Lower leg skin (tissue), 4 donors: ENCODE data around the gene SMAGP. TPM values are rescaled to one million over a fixed set of nuclear protein-coding genes. Genes with fewer than 3 reads are reported as not detected.

Source experiments
- DNase-seq, 2 donors: peaks; one replicate each; pipeline ENCODE4 v3.0.0-alpha.2; 2019; ENCODE audit warnings: low spot score in 2 of 2
- H3K4me3 ChIP-seq: fragments of 200-600 bp; sonication (generic); 2 replicates; pipeline ENCODE4 v1.5.1; 2017; ENCODE audit warnings: mild to moderate bottlenecking, low read depth; ENCODE audit not compliant: poor library complexity, severe bottlenecking
- POLR2A ChIP-seq, 2 donors: fragments of 450-650 bp; IDR thresholded peaks; one replicate each; pipeline ENCODE4 v1.6.1; 2016 to 2017; ENCODE audit warnings: antibody characterized with exemption in 2 of 2, mild to moderate bottlenecking in 1 of 2, moderate library complexity in 1 of 2
- WGBS, 2 donors: methylation state at CpG; one replicate each; pipeline ENCODE4 v1.1.5; 2018; 5-methylcytosine and 5-hydroxymethylcytosine counted together
- intact Hi-C: fragments of 100-400 bp; cut with DNase I; formaldehyde crosslinking; loops from one replicate; pipeline ENCODE4 v1.15.0; 2023; ENCODE audit warnings: low total_unique reads
- total RNA-seq, 4 donors: library from RNA; depleted of rRNA; stranded (reverse); fragments of >200 nt; gene quantifications; one replicate each; pipeline ENCODE4 v1.1.0, GENCODE V29; 2016
- TF ChIP-seq, protein P1 (sequence below), 3 donors: fragments of 450-650 bp; IDR thresholded peaks; one replicate each; pipeline ENCODE4 v1.5.1; 2016; ENCODE audit warnings: antibody characterized with exemption in 3 of 3, mild to moderate bottlenecking in 3 of 3, moderate library complexity in 2 of 3

The SMAGP gene
- total RNA-seq, 4 donors from 2014 or later: 30.0 to 57.2 (median 44.9) TPM

DNA sequence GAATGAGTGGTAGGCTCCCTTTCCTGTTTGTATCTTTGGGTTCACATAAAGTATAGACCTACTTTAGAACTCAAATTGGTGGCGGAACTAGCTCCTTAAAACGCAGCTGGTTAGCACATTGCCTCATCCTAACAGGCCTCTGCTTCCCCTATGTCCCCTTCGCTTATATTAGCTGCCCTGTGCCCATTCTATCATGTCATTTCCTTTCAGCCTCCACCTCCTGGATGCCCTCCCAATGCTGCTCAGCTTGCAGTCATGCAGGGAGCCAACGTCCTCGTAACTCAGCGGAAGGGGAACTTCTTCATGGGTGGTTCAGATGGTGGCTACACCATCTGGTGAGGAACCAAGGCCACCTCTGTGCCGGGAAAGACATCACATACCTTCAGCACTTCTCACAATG, 28.1 kb downstream of the SMAGP start:
- WGBS, 2 donors: 66 to 72% methylated on average over 7 of the region's 7 CpGs
- TF ChIP-seq, protein P1, sequence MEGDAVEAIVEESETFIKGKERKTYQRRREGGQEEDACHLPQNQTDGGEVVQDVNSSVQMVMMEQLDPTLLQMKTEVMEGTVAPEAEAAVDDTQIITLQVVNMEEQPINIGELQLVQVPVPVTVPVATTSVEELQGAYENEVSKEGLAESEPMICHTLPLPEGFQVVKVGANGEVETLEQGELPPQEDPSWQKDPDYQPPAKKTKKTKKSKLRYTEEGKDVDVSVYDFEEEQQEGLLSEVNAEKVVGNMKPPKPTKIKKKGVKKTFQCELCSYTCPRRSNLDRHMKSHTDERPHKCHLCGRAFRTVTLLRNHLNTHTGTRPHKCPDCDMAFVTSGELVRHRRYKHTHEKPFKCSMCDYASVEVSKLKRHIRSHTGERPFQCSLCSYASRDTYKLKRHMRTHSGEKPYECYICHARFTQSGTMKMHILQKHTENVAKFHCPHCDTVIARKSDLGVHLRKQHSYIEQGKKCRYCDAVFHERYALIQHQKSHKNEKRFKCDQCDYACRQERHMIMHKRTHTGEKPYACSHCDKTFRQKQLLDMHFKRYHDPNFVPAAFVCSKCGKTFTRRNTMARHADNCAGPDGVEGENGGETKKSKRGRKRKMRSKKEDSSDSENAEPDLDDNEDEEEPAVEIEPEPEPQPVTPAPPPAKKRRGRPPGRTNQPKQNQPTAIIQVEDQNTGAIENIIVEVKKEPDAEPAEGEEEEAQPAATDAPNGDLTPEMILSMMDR (IDR thresholded peaks at IDR 0.05): no peak
- no peak for TF ChIP-seq POLR2A (IDR thresholded peaks at IDR 0.05)
- H3K4me3 ChIP-seq: no peak overlapping the region
- DNase-seq: no peak
- intact Hi-C loops: no loop called here

DNA sequence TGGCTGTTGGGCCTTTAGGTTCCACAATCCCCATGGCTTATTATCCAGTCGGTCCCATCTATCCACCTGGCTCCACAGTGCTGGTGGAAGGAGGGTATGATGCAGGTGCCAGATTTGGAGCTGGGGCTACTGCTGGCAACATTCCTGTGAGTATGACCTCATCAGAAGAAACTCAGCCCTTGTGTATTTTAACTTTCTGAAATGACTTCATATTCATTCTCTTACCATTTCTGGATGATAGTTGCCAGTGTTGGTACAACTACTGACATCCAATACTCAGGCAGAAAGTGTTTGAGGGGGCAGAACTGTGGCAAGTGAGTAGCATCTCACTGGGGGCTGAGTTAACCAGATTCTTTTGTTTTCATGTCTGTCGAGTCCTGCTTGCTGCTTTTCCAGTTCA, 29.2 kb downstream of the SMAGP start:
- intact Hi-C loops: no loop called here
- WGBS, 2 donors: 53 to 67% methylated on average over 2 of the region's 2 CpGs
- H3K4me3 ChIP-seq: no peak overlapping the region
- DNase-seq: no peak
- TF ChIP-seq, protein P1 (IDR thresholded peaks at IDR 0.05): no peak
- no peak for TF ChIP-seq POLR2A (IDR thresholded peaks at IDR 0.05)

DNA sequence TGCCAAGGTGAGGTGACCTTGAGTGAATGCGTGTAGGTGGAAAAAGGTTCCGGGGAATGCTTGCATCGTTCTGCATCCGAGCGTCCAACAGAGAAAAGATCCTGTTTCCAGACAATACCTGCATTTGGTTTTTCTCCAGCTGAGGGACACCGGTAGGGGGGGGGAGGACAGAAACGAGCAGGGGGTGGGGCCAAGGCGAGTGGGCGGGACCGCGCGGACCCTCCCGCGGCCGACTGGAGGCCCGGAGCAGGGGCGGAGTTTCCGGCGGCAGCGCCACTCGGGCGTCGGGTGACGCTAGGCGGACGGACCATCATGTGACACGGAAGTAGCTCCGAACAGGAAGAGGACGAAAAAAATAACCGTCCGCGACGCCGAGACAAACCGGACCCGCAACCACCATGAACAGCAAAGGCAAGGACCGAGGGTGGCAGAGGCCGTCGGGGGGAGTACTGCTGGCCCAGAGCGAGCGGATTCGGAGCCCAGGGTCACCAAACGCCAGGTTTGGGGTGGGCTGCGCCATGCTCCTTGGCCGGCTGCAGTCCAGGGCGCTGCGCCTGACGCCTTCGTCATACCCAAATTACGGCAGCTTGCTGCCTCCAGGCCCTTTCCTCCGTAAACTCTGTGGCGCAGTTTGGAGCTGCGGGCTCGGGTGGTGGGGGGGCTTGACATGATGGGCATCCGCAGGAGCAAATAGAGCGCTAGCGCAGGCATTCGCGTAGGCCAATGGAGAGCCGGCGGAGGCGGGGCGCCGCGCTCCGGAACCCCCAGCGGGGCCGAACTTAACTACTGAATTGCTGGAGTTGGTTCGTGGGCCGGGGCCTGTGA, 31.5 kb downstream of the SMAGP start, which contains the start of gene DAZAP2:
Gene DAZAP2, plus strand, starts transcription at position 317 of the 825 bp plus-strand sequence. Its CDS starts 82 bp downstream, at position 399.
- TF ChIP-seq, protein P1 (IDR thresholded peaks at IDR 0.05): peak in 1 of 3 donors; percentile 18
- peak in 1 of 2 donors; percentile 96 for TF ChIP-seq POLR2A (IDR thresholded peaks at IDR 0.05)
- peak; percentile 94 to 99 for DNase-seq
- WGBS, 2 donors: 0 to 1% methylated on average over 64 to 69 of the region's 70 CpGs

DNA sequence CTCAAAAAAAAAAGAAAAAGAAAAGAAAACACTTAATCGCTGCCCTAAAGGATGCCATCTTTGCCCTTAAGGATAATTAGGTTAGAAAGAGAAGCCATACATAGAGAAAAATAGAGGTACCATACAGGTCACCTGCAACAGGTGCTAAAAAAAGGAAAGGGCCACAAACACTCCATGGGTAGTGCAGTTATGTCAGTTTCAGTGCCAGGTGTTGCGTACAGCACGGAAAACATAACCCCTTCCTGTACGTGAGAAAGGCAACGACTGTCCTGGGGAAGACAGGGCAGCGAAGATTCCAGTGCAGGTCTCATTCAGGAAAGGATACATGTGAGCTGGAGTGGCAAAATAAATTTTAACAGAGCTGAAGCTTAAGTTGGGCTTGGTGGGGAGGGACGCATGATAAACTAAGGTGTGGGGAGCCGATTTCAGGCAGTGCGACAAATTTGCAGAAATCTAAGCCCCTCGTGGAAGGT, 32.1 kb downstream of the SMAGP start:
- TF ChIP-seq, protein P1 (IDR thresholded peaks at IDR 0.05): no peak
- no peak for TF ChIP-seq POLR2A (IDR thresholded peaks at IDR 0.05)
- intact Hi-C loops: no loop called here
- WGBS, 2 donors: 5 to 7% methylated on average over 10 of the region's 10 CpGs
- H3K4me3 ChIP-seq: peak overlapping the region; percentile 17
- peak; percentile 20 to 86 for DNase-seq

More for the DNA sequence above, 31.5 kb downstream of the SMAGP start, which contains the start of gene DAZAP2:
- intact Hi-C loops: no loop called here
- peak within 1 kb of the TSS; percentile 83 for H3K4me3 ChIP-seq

DNA sequence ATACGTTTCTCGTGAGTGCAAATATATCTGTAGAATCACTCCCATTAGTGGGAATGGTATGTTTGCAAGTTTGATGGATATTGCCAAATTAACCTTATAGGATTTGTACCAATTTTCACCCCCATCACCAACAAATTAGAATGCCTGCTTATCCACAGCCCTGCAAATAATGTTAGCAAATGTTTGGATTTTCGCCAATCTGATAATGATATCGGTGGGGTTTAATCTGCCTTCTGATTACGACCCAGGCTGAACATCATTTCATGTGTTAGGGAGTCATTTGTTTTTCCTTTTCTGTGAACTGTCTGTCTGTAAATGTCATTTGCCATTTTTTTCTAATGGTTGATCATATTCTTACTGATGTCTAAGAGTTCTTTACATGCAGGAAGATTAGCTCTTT, 35.7 kb downstream of the SMAGP start:
- H3K4me3 ChIP-seq: no peak overlapping the region
- no peak for DNase-seq
- intact Hi-C loops: no loop called here
- TF ChIP-seq, protein P1 (IDR thresholded peaks at IDR 0.05): no peak
- no peak for TF ChIP-seq POLR2A (IDR thresholded peaks at IDR 0.05)
- 55 to 61% methylated on average over 5 of the region's 5 CpGs for WGBS, 2 donors
